GM20431 (cell line): ENCODE results near the gene THBS3.
"Not testable (repeated sequence)": the region's sequence is repeated elsewhere in the genome, so short reads cannot be mapped to it uniquely, and the experiment has no call there.

Experiments used
- in situ Hi-C: fragments of 300-500 bp; cut with MseI, MboI; formaldehyde crosslinking; loops from one replicate; pipeline ENCODE4 v1.15.0; 2020; ENCODE audit warnings: low sequenced_read_pairs; ENCODE audit not compliant: unreplicated experiment

Gene THBS3

GRCh38 chr1:155164625-155165024 is 43.1 kb downstream of the THBS3 start:
- in situ Hi-C loops: loop anchor here (5.0 kb wide), 1 partner anchor 67 kb away; no protein-coding TSS in a partner anchor

GRCh38 chr1:155163785-155164184 is 43.9 kb downstream of the THBS3 start:
- in situ Hi-C loops: loop anchor here (5.0 kb wide), 1 partner anchor 66 kb away; no protein-coding TSS in a partner anchor

GRCh38 chr1:155162631-155163030 is 45.1 kb downstream of the THBS3 start:
- in situ Hi-C loops: loop anchor here (5.0 kb wide), 1 partner anchor 65 kb away; no protein-coding TSS in a partner anchor

- in situ Hi-C loops: loop anchor here (5.0 kb wide), 1 partner anchor 63 kb away; no protein-coding TSS in a partner anchor
These were observed 47.6 kb downstream of the THBS3 start for GRCh38 chr1:155160128-155160527.

DNA sequence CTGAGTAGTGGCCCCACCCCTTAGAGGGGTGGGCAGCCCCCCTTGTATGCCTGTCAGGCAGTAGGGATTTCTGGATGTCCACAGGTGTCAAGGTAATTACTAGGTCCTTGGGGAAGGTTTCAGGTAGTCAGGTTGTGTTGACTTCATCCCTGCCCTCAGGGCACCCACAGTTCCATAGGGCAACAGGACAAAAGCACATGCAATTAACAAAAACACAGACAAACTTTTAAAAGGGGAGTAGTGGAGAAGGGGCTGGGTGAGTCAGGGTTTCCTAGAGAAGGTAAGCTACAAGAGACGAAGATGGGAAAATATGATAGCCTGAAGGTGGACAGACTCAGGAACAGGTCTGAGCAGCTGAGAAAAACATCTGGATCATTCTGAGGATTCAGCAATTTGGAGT is 48.7 kb downstream of the THBS3 start:
- in situ Hi-C loops: no loop called here

DNA sequence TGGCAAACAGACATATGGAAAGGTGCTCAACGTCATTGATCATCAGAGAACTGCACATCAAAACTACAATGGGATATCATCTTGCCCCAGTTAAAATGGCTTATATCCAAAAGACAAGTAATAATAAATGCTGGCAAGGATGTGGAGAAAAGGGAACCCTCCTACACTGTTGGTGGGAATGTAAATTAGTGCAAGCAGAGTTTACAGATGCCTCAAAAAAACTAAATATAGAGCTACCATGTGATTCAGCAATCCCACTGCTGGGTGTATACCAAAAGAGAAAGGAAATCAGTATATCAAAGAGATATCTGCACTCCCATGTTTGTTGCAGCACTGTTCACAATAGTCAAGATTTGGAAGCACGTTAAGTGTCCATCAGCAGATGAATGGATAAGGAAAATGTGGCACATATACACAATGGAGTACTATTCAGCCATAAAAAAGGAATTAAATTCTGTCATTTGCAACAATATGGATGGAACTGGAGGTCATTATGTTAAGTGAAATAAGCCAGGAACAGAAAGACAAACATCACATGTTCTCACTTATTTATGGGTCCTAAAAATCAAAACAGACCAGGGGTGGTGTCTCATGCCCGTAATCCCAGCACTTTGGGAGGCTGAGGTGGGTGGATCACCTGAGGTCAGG is 51.6 kb downstream of the THBS3 start:
- in situ Hi-C loops: not testable (repeated sequence)
